ENCODE data around the gene DHRSX.
"Not testable (repeated sequence)": the region's sequence is repeated elsewhere in the genome, so short reads cannot be mapped to it uniquely, and the experiment has no call there.

Gene DHRSX

DNA sequence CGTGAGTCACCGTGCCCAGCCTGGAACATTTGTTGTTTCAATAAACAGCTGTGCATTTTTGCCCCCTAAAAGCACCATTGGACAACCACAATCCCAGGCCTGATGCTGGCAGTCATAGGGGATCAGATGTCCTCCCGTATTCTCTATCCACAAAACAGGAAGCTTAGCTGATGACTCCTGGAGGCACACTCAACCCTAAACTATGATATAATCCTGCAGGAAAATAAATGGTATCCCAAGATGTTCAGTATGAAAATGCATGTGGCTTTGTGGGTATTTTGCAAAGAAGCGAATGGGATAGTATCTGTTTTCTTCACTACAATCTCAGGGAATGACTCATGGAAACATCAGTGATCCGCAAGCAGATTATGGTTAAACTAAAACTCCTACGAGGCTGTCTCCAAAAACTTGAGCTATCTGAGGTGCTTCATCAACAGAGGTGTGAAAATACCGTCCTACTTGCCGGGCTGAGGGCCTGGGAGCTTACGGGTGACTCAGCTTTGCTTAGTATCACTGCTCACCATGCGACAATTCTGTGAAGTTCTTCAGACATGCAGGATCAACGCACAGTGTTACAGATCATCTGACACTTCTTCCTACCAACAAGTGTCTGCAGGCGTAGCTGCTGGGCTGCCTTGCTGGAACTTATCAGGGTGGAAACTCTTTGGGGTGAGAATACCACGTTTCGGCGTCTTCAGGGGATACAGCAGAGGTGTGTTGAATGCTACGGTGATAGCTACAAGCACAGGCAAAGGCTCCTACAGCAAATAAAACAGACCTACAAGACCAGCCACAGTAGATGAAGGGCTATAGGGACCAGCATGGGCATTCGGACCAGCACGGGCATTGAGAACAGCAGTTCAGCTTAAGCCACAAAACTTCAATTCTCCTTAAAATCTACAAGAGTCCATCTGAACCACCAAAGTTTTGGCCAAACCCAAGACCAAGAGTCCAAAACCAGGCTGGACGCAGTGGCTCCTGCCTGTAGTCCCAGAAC lies 148.5 kb downstream of the DHRSX start:
- Histone ChIP-seq H3K4me2 (ENCODE audit: low read depth, low read length, poor library complexity, severe bottlenecking) (no peak overlapping the region), H3K9me3 (ENCODE audit: insufficient read depth, low read length) (no peaks in the 10 kb centered on the region), H3K36me3 (ENCODE audit: low read length) (no peaks in the 10 kb centered on the region), H3K27ac (ENCODE audit: low read depth, low read length) (no peak overlapping the region), H4K20me1 (ENCODE audit: low read depth, low read length) (no peaks in the 10 kb centered on the region), H3K27me3 (ENCODE audit: low read length) (no peaks in the 10 kb centered on the region), H2AFZ (ENCODE audit: low read depth, low read length, severe bottlenecking) (no peak overlapping the region), H3K79me2 (ENCODE audit: insufficient read depth, low read length) (no peaks in the 10 kb centered on the region), H3K4me3 (ENCODE audit: insufficient read depth, low read length, poor library complexity, severe bottlenecking) (no peak overlapping the region), H3F3A (ENCODE audit: insufficient read depth) (no peaks in the 10 kb centered on the region), H3K9me2 (replicated peaks; ENCODE audit: insufficient read depth, low read length) (no peaks in the 10 kb centered on the region), H3K9ac (ENCODE audit: low read length) (no peak overlapping the region)
- TF ChIP-seq, protein P1, sequence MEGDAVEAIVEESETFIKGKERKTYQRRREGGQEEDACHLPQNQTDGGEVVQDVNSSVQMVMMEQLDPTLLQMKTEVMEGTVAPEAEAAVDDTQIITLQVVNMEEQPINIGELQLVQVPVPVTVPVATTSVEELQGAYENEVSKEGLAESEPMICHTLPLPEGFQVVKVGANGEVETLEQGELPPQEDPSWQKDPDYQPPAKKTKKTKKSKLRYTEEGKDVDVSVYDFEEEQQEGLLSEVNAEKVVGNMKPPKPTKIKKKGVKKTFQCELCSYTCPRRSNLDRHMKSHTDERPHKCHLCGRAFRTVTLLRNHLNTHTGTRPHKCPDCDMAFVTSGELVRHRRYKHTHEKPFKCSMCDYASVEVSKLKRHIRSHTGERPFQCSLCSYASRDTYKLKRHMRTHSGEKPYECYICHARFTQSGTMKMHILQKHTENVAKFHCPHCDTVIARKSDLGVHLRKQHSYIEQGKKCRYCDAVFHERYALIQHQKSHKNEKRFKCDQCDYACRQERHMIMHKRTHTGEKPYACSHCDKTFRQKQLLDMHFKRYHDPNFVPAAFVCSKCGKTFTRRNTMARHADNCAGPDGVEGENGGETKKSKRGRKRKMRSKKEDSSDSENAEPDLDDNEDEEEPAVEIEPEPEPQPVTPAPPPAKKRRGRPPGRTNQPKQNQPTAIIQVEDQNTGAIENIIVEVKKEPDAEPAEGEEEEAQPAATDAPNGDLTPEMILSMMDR (IDR thresholded peaks at IDR 0.05; ENCODE audit: insufficient read depth, low read length, poor library complexity, severe bottlenecking): no peak
- no peak for TF ChIP-seq EZH2phosphoT487 (conservative IDR thresholded peaks at IDR 0.05; ENCODE audit: low read length)

DNA sequence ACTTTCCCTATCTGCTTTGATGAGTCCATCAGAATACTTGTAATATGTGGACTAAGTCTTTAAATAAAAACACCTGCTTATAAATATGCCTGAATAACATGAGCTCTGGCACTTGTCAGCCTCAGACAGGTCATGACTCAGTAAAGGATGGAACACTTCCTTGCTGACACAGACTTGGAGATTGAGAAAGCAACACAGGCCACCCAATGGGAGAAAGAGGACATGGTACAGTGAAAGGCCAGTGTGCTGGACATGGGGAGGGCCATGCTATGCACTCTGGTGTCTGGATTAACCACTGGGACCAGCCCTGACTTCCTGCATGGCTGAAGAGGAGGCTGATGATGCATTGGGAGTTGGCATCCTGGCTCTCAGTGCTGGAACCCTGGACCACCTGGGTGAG lies 149.5 kb downstream of the DHRSX start:
- H3K9me2 ChIP-seq (replicated peaks; ENCODE audit: insufficient read depth, low read length): no peaks in the 10 kb centered on the region
- H3K27ac ChIP-seq (ENCODE audit: low read depth, low read length): no peak overlapping the region
- TF ChIP-seq, protein P1 (IDR thresholded peaks at IDR 0.05; ENCODE audit: insufficient read depth, low read length, poor library complexity, severe bottlenecking): no peak
- TF ChIP-seq EZH2phosphoT487 (conservative IDR thresholded peaks at IDR 0.05; ENCODE audit: low read length): no peak
- H2AFZ ChIP-seq (ENCODE audit: low read depth, low read length, severe bottlenecking): no peak overlapping the region
- H3K36me3 ChIP-seq (ENCODE audit: low read length): no peaks in the 10 kb centered on the region
- no peak overlapping the region for H3K4me2 ChIP-seq (ENCODE audit: low read depth, low read length, poor library complexity, severe bottlenecking)
- H3K27me3 ChIP-seq (ENCODE audit: low read length): no peaks in the 10 kb centered on the region
- no peak overlapping the region for H3K9ac ChIP-seq (ENCODE audit: low read length)
- no peaks in the 10 kb centered on the region for H3K79me2 ChIP-seq (ENCODE audit: insufficient read depth, low read length)
- no peaks in the 10 kb centered on the region for H4K20me1 ChIP-seq (ENCODE audit: low read depth, low read length)
- no peaks in the 10 kb centered on the region for H3F3A ChIP-seq (ENCODE audit: insufficient read depth)
- no peak overlapping the region for H3K4me3 ChIP-seq (ENCODE audit: insufficient read depth, low read length, poor library complexity, severe bottlenecking)
- no peaks in the 10 kb centered on the region for H3K9me3 ChIP-seq (ENCODE audit: insufficient read depth, low read length)

DNA sequence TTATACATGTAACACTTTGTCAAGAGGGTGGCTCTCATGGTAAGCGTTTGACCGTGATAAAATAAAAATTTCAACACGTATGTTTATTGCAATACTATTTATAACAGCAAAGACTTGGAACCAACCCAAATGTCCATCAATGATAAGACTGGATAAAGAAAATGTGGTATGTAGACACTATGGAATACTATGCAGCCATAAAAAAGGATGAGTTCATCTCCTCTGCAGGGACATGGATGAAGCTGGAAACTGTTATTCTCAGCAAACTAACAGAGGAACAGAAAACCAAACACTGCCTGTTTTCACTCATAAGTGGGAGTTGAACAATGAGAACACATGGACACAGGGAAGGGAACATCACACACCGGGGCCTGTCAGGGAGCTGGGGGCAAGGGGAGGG lies 150.1 kb downstream of the DHRSX start:
- not testable (repeated sequence) for H3K9me2 ChIP-seq (replicated peaks; ENCODE audit: insufficient read depth, low read length); H3F3A ChIP-seq (ENCODE audit: insufficient read depth); H4K20me1 ChIP-seq (ENCODE audit: low read depth, low read length); H3K27ac ChIP-seq (ENCODE audit: low read depth, low read length); H3K4me3 ChIP-seq (ENCODE audit: insufficient read depth, low read length, poor library complexity, severe bottlenecking); H2AFZ ChIP-seq (ENCODE audit: low read depth, low read length, severe bottlenecking); H3K36me3 ChIP-seq (ENCODE audit: low read length); H3K9me3 ChIP-seq (ENCODE audit: insufficient read depth, low read length); H3K9ac ChIP-seq (ENCODE audit: low read length); H3K79me2 ChIP-seq (ENCODE audit: insufficient read depth, low read length); H3K27me3 ChIP-seq (ENCODE audit: low read length); H3K4me2 ChIP-seq (ENCODE audit: low read depth, low read length, poor library complexity, severe bottlenecking)

DNA sequence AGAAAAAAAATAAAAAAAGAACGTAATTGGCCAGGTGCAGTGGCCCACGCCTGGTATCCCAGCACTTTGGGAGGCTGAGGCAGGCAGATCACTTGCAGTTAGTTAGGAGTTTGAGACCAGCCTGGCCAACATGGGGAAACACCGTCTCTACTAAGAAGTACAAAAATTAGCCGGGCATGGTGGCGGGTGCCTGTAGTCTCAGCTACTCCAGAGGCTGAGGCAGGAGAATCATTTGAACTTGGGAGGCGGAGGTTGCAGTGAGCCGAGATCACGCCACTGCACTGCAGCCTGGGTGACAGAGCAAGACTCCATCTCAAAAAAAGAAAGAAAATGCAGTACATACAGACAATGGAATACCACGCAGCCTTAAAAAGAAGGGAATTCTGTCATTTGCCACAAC lies 150.7 kb downstream of the DHRSX start:
- H3K4me3 ChIP-seq (ENCODE audit: insufficient read depth, low read length, poor library complexity, severe bottlenecking); H3F3A ChIP-seq (ENCODE audit: insufficient read depth); H4K20me1 ChIP-seq (ENCODE audit: low read depth, low read length); H3K79me2 ChIP-seq (ENCODE audit: insufficient read depth, low read length); H3K4me2 ChIP-seq (ENCODE audit: low read depth, low read length, poor library complexity, severe bottlenecking); H3K9me2 ChIP-seq (replicated peaks; ENCODE audit: insufficient read depth, low read length); H3K27me3 ChIP-seq (ENCODE audit: low read length); H3K36me3 ChIP-seq (ENCODE audit: low read length); H2AFZ ChIP-seq (ENCODE audit: low read depth, low read length, severe bottlenecking); H3K27ac ChIP-seq (ENCODE audit: low read depth, low read length); H3K9ac ChIP-seq (ENCODE audit: low read length); H3K9me3 ChIP-seq (ENCODE audit: insufficient read depth, low read length): not testable (repeated sequence)

All from SU-DHL-6 (cell line).